Activated CD8-positive, alpha-beta memory T cell treated with anti-CD3 and anti-CD28 coated beads for 36 hours (primary cell): ENCODE results near the gene COL5A2. TPM values are rescaled to one million over a fixed set of nuclear protein-coding genes. Genes with fewer than 3 reads are reported as not detected.

Experiments
- CTCF ChIA-PET: fragments of 350-600 bp; sonication (Branson Sonifier 250); formaldehyde crosslinking; loops from one replicate; lab custom pipeline; 2021; ENCODE audit warnings: antibody characterized with exemption; lab: Charles Lee
- POLR2A ChIA-PET: fragments of 350-600 bp; sonication (Branson Sonifier 250); formaldehyde crosslinking; loops from one replicate; lab custom pipeline; 2021; ENCODE audit warnings: antibody characterized with exemption; lab: Charles Lee
- total RNA-seq, 2 experiments: library from RNA; stranded (reverse); gene quantifications; one replicate each; pipeline ENCODE4 v1.2.3, GENCODE V29; 2021

COL5A2 gene
- total RNA-seq, result 1 to 10 TPM; 1.4 to 1.5 TPM

- CTCF ChIA-PET, result no interaction called here
- POLR2A ChIA-PET, result no interaction called here
Measured at GRCh38 chr2:189179570-189179950, at the start of gene COL5A2. Gene COL5A2, minus strand, starts transcription at chr2:189179761. Its CDS starts 157 bp downstream, at chr2:189179604.

- CTCF ChIA-PET, result no interaction called here
- POLR2A ChIA-PET, result no interaction called here
Measured at GRCh38 chr2:189226017-189226416, 46.5 kb upstream of the COL5A2 start.

GRCh38 chr2:189225032-189225431, 45.5 kb upstream of the COL5A2 start:
- CTCF ChIA-PET, result no interaction called here
- POLR2A ChIA-PET, result no interaction called here

GRCh38 chr2:189222468-189223105, 43.0 kb upstream of the COL5A2 start:
- ChIA-PET POLR2A (no interaction called here), CTCF (no interaction called here)

GRCh38 chr2:189221811-189222467, 42.4 kb upstream of the COL5A2 start:
- ChIA-PET POLR2A (no interaction called here), CTCF (no interaction called here)

- ChIA-PET POLR2A (no interaction called here), CTCF (no interaction called here)
Measured at GRCh38 chr2:189218236-189218635, 38.7 kb upstream of the COL5A2 start.

- CTCF ChIA-PET, result interaction anchor here (0.6 kb wide), 1 partner anchor 108 kb away, joined by 3 read pairs; no protein-coding TSS in a partner anchor
- POLR2A ChIA-PET, result no interaction called here
Measured at GRCh38 chr2:189217541-189217940, 38.0 kb upstream of the COL5A2 start.

- POLR2A ChIA-PET, result no interaction called here
- CTCF ChIA-PET, result no interaction called here
Measured at GRCh38 chr2:189217051-189217450, 37.5 kb upstream of the COL5A2 start.

GRCh38 chr2:189214484-189214883, 34.9 kb upstream of the COL5A2 start:
- ChIA-PET CTCF (no interaction called here), POLR2A (no interaction called here)

GRCh38 chr2:189213250-189213649, 33.7 kb upstream of the COL5A2 start:
- POLR2A ChIA-PET, result no interaction called here

GRCh38 chr2:189210250-189211087, 30.9 kb upstream of the COL5A2 start:
- CTCF ChIA-PET, result no interaction called here
- POLR2A ChIA-PET, result no interaction called here

More at GRCh38 chr2:189213250-189213649, 33.7 kb upstream of the COL5A2 start:
- CTCF ChIA-PET, result no interaction called here

GRCh38 chr2:189208254-189208653, 28.7 kb upstream of the COL5A2 start:
- CTCF ChIA-PET, result no interaction called here
- POLR2A ChIA-PET, result no interaction called here

- CTCF ChIA-PET, result no interaction called here
- POLR2A ChIA-PET, result no interaction called here
Measured at GRCh38 chr2:189204322-189204941, 24.9 kb upstream of the COL5A2 start.

GRCh38 chr2:189203177-189203799, 23.7 kb upstream of the COL5A2 start:
- CTCF ChIA-PET, result no interaction called here
- POLR2A ChIA-PET, result no interaction called here

GRCh38 chr2:189199797-189200196, 20.2 kb upstream of the COL5A2 start:
- CTCF ChIA-PET, result no interaction called here
- POLR2A ChIA-PET, result no interaction called here

- ChIA-PET POLR2A (no interaction called here), CTCF (no interaction called here)
Measured at GRCh38 chr2:189192766-189193165, 13.2 kb upstream of the COL5A2 start.

GRCh38 chr2:189191766-189192165, 12.2 kb upstream of the COL5A2 start:
- ChIA-PET POLR2A (no interaction called here), CTCF (no interaction called here)

GRCh38 chr2:189190685-189191084, 11.1 kb upstream of the COL5A2 start:
- POLR2A ChIA-PET, result no interaction called here

GRCh38 chr2:189188115-189188805, 8.7 kb upstream of the COL5A2 start:
- ChIA-PET POLR2A (no interaction called here), CTCF (no interaction called here)

More at GRCh38 chr2:189190685-189191084, 11.1 kb upstream of the COL5A2 start:
- CTCF ChIA-PET, result no interaction called here
